ENCODE results near the gene MYL7. TPM values are rescaled to one million over a fixed set of nuclear protein-coding genes. Genes with fewer than 3 reads are reported as not detected.
"Not testable (repeated sequence)": the region's sequence is repeated elsewhere in the genome, so short reads cannot be mapped to it uniquely, and the experiment has no call there.

Gene MYL7
- total RNA-seq, 1 donor from 2014 or later: not detected

- DNase-seq (ENCODE audit: low spot score): peak; percentile 33
These were observed 9.7 kb downstream of the MYL7 start for GRCh38 chr7:44131173-44132029.

- DNase-seq (ENCODE audit: low spot score): no peak
These were observed 12.2 kb downstream of the MYL7 start for GRCh38 chr7:44128721-44129582.

- DNase-seq (ENCODE audit: low spot score): no peak
These were observed 14.0 kb downstream of the MYL7 start for GRCh38 chr7:44127161-44127560.

GRCh38 chr7:44126574-44126973, 14.6 kb downstream of the MYL7 start:
- DNase-seq (ENCODE audit: low spot score): not testable (repeated sequence)

GRCh38 chr7:44124822-44125202, 16.3 kb downstream of the MYL7 start:
- DNase-seq (ENCODE audit: low spot score): no peak

GRCh38 chr7:44123190-44124003, 17.7 kb downstream of the MYL7 start, which contains the start of gene POLD2:
Gene POLD2, minus strand, starts transcription at chr7:44123548. Its CDS starts 1,495 bp downstream, at chr7:44122053.
- peak; percentile 99 for DNase-seq (ENCODE audit: low spot score)

- no peak for DNase-seq (ENCODE audit: low spot score)
These were observed 18.6 kb downstream of the MYL7 start for GRCh38 chr7:44122529-44122928.

GRCh38 chr7:44121761-44122420, 19.2 kb downstream of the MYL7 start:
- no peak for DNase-seq (ENCODE audit: low spot score)

- no peak for DNase-seq (ENCODE audit: low spot score)
These were observed 20.7 kb downstream of the MYL7 start for GRCh38 chr7:44120395-44120794.

- no peak for DNase-seq (ENCODE audit: low spot score)
These were observed 21.2 kb downstream of the MYL7 start for GRCh38 chr7:44119829-44120380.

GRCh38 chr7:44117801-44118429, 23.2 kb downstream of the MYL7 start:
- no peak for DNase-seq (ENCODE audit: low spot score)

- no peak for DNase-seq (ENCODE audit: low spot score)
These were observed 24.1 kb downstream of the MYL7 start for GRCh38 chr7:44116789-44117666.

GRCh38 chr7:44116087-44116788, 24.9 kb downstream of the MYL7 start:
- DNase-seq (ENCODE audit: low spot score): no peak

- DNase-seq (ENCODE audit: low spot score): no peak
These were observed 26.4 kb downstream of the MYL7 start for GRCh38 chr7:44114586-44115310.

- DNase-seq (ENCODE audit: low spot score): no peak
These were observed 27.3 kb downstream of the MYL7 start for GRCh38 chr7:44113764-44114354.

- DNase-seq (ENCODE audit: low spot score): no peak
These were observed 28.0 kb downstream of the MYL7 start for GRCh38 chr7:44112997-44113763.

Measured in umbilical cord (tissue), 2 donors.